CD4-positive, alpha-beta T cell treated with Interleukin-17A for 1 hour (primary cell): Measurements from ENCODE around the gene DNPEP.
"Not testable (repeated sequence)": the region's sequence is repeated elsewhere in the genome, so short reads cannot be mapped to it uniquely, and the experiment has no call there.

Experiments used
- DNase-seq: peaks from one replicate; pipeline ENCODE4 v3.0.0-alpha.2; 2020

The DNPEP gene

DNA sequence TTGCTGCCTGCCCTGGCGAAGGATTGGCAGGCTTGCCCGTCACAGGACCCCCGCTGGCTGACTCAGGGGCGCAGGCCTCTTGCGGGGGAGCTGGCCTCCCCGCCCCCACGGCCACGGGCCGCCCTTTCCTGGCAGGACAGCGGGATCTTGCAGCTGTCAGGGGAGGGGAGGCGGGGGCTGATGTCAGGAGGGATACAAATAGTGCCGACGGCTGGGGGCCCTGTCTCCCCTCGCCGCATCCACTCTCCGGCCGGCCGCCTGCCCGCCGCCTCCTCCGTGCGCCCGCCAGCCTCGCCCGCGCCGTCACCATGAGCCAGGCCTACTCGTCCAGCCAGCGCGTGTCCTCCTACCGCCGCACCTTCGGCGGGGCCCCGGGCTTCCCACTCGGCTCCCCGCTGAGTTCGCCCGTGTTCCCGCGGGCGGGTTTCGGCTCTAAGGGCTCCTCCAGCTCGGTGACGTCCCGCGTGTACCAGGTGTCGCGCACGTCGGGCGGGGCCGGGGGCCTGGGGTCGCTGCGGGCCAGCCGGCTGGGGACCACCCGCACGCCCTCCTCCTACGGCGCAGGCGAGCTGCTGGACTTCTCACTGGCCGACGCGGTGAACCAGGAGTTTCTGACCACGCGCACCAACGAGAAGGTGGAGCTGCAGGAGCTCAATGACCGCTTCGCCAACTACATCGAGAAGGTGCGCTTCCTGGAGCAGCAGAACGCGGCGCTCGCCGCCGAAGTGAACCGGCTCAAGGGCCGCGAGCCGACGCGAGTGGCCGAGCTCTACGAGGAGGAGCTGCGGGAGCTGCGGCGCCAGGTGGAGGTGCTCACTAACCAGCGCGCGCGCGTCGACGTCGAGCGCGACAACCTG, 30.7 kb upstream of the DNPEP start, which contains the start of gene DES:
Gene DES, plus strand, starts transcription at position 223 of the 857 bp plus-strand sequence. Its CDS starts 86 bp downstream, at position 309.
- DNase-seq = no peak

DNA sequence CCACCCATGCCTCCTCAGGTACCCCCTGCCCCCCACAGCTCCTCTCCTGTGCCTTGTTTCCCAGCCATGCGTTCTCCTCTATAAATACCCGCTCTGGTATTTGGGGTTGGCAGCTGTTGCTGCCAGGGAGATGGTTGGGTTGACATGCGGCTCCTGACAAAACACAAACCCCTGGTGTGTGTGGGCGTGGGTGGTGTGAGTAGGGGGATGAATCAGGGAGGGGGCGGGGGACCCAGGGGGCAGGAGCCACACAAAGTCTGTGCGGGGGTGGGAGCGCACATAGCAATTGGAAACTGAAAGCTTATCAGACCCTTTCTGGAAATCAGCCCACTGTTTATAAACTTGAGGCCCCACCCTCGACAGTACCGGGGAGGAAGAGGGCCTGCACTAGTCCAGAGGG, 29.7 kb upstream of the DNPEP start:
- DNase-seq = no peak

DNA sequence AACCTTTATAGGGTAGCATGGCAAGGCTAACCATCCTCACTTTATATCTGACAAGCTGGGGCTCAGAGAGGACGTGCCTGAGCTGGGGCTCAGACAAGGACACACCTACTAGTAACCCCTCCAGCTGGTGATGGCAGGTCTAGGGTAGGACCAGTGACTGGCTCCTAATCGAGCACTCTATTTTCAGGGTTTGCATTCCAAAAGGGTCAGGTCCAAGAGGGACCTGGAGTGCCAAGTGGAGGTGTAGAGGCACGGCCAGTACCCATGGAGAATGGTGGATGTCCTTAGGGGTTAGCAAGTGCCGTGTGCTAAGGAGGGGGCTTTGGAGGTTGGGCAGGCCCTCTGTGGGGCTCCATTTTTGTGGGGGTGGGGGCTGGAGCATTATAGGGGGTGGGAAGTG, 29.2 kb upstream of the DNPEP start:
- DNase-seq = no peak

DNA sequence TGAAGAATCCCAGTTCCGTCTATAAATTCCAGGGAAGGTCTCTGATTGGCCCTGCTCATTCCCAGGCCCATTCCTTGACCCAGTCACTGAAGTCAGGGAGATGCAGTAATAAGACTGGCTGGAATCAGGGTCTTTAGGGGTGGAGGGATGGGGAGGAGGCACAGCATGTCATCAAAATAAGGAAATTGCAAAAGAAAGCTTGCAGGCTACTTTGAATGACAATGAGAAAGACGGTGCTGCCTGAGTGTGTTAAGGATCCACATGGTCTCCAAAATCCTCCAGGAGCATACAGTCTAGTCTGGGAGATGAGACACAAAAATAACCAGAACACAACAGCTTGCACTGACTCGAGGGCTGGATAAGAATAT, 28.5 kb upstream of the DNPEP start:
- DNase-seq = no peak

DNA sequence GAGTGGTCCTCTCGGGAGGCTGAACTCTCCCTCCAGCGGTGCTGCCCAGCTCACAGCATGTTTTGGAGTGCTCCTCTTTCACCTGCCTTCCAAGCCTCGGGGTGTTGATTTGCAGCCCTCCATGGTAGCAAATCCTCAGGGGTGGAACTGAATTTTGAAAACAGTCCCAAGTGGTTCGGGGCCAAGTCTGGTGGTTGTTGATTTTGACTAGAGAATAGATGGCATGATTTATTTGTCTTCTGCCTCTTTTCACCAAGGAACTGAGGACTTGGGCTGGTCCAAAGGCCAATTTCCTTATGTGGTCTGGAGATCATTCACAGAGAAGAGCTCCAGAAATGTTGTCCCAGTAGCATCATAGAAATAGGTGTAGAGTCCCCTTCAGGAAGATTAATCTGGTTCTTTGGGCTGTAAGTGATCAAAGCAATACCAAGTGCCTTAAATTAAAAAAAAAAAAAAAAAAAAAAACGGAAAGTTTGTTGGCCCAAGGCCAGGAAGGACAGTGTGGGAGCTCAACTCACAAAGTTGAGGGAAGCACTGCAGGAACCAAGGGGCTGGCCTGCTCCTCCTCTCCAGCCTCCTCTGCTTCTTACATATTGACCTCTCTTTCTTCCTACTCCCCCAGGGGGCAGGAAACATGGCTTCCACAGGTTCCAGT, 28.0 kb upstream of the DNPEP start:
- no peak for DNase-seq

DNA sequence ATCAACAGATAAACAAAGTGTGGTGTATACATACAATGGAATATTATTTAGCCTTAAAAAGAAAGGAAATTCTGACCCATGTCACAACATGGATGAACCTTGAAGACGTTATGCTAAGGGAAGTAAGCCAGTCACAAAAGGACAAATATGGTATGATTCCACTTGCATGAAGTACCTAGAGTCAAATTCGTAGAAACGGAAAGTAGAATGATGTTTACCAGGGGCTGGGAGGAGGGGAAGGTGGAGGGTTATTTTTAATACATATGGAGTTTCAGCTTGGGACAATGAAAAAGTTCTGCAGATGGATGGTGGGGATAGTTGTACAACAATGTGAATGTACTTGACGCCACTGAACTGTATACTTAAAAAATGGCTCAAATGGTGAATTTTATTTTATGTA, 27.1 kb upstream of the DNPEP start:
- DNase-seq = no peak

DNA sequence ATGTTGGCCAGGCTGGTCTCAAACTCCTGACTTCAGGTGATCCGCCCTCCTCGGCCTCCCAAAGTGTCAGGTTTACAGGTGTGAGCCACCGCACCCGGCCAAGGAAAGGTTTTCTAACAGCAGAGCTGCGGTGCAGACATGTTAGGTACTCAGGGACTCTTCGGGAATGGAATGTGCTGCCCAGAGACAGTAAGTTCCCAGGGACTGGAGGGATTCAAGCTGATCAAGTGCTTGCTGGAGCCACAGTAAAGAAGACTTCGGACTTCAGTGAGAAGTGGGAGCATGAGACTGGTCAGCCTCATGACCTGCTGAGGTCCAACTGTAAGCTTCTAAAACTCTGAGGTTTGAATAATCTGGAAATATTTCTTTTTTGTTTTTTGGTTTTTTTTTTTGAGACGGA, 22.7 kb upstream of the DNPEP start:
- DNase-seq = no peak

DNA sequence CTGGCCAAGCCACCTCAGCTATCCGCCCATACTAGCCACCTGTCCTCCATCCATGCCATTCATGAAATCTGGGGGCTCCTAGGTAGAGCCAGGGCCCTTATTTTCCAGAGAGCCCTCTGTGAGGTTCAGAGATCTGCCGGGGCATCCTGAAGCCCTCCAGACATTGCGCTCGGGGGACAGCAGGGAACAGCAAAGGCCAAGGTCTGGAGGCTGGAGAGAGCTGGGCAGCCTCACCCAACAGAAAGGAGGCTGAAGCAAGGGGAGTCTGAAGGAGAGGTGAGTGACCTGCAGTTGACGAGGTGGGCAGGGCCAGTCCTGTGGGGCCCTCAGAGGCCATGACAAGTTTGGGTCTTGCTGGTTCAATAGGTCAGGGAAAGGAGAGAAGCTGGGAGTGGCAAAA, 21.9 kb upstream of the DNPEP start:
- DNase-seq = no peak

DNA sequence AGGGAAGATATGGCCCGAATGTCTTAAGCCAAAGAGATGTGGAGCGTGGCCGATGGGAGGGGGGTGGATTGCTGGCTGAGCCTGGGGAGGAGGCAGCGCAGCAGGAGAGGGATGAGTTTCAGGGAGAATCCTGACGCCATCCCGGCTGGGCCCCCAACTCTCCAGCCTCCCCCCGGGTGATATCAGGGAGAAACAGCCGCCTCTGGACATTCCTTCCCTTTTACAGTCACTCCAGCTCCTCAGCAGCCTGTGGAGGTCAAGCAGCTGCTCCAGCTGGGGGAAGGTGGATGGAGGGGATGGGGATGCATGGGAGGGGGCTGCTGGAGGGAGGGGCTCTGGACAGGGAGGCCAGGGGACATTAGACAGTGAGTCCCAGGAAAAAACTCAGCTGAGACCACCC, 20.9 kb upstream of the DNPEP start:
- DNase-seq = no peak

DNA sequence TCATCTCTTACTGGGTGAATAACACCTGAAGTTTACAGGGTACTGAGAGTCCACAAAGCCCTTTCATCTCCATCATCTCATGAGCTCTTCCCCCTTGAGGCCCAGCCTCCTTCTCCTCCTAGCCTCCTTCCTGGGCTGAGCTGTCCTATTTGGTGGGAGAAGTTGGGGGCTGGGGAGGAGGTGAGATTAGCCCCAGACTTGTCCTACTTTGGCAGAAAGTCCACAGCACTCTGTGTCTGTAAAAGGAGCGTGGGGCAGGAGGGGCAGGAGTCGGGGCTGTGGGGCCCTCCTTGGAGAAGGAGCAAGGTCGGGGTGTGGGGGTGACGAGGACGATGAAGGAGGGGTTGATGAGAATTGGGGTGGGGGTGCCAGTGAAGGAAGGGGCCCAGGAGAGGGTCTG, 20.5 kb upstream of the DNPEP start:
- no peak for DNase-seq

DNA sequence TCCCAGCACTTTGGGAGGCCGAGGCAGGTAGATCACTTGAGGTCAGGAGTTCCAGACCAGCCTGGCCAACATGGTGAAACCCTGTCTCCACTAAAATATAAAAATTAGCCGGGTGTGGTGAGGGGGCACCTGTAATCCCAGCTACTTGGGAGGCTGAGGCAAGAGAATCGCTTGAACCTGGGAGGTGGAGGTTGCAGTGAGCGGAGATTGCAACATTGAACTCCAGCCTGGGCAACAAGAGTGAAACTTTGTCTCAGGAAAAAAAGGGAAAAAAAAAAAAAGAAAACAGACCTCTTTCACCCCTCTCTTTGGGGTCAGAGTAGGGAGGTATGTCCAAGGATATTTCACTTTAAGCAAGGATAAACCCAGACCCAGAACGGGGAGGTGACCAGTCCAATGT, 19.6 kb upstream of the DNPEP start:
- not testable (repeated sequence) for DNase-seq

DNA sequence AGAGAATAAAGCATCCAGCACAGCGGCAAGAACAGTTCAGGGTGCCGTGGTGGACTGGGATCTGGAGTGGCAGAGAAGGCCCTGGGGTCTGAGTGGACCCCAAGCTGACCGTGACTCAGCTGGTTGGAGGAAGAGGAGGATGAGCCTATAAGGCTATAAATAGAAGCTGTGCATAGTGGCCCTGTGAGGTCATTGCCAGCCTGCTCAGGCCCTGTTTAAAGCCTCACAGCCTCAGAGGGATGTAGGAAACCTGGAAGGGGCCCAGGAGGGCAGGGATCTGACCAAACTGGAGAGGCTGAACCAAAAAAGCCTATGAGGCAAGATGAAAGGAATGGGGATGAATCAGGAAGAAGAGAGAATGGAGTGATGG, 19.1 kb upstream of the DNPEP start:
- DNase-seq = no peak

DNA sequence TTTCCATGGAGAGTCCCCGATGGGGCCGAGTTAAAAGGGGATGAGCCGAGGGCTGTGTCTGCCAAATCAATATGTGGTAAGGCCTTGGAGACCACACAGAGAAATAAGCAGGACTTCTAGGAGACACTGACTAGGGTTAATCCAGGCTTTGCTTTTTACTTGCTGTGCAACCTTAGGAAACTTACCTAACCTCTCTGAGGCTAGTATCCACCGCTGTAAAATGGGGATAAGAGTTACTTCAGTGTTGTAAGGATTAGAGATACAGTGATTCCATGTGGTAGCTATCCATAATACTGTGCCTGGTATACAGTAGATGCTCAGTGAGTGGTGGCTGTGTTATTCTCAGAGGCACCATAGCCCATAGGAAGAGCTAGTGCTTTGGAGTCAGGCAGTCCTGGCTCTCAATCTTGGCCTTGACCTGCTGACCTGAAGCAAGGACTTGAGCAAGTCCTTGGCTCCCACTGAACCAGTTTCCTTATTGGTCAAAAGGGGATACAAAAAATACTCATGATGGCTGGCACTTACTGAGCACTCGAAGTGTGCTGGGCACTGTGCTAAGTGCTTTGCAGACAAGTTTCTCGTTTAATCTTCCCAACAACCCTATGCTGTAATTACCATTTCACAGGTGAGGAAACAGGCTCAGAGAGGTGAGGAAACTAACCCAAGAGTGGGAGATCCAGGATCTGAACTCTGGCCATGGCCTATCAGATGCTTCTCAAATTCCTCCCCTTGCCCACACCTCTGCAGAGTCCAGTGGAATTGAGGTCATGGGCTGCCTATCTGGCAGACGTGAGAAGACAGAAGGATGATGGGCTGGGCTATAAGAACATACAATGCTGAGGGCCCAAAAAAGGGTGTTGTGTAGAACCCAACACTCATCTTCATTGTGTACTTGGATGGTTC, 18.5 kb upstream of the DNPEP start:
- DNase-seq = no peak

DNA sequence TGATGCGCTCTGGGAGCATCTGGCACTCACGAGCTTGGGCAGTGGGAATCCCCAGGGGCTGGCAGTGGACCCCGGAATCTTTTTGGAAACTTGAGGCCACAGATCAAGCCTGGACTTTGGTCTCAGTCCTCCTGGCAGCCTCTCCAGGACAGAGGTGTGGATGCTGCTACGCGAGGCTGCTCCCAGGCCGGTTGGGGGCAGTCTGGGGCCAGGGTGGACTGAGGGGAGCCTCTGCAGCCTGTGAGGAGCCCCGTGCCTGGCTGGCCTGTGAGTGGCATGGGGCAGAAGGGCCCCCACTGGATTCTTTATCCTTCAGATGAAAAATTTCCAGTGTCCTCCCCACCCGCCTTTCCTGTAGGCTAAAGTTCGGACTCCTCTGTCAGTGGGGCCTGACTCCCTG, 17.7 kb upstream of the DNPEP start:
- DNase-seq = no peak

DNA sequence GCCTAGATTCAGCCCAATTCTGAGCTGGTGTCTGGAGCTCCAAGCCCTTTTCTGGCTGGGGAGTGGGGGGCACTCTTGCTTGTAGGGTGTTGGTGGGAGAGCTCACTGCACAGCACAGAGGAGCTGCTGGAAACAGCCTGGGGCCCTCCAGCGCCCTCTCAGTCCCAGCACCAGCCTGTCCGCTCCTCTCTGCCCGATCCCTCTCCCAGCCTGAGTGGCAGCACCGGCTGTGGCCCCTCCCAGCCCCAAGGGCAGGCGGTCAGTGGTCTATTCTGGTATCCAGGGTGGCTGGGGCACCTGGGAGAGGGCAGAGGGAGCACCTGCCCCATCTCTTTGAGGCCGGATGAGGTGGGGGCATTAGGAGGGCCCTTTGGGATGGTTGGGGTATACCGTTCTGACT, 17.2 kb upstream of the DNPEP start:
- no peak for DNase-seq

DNA sequence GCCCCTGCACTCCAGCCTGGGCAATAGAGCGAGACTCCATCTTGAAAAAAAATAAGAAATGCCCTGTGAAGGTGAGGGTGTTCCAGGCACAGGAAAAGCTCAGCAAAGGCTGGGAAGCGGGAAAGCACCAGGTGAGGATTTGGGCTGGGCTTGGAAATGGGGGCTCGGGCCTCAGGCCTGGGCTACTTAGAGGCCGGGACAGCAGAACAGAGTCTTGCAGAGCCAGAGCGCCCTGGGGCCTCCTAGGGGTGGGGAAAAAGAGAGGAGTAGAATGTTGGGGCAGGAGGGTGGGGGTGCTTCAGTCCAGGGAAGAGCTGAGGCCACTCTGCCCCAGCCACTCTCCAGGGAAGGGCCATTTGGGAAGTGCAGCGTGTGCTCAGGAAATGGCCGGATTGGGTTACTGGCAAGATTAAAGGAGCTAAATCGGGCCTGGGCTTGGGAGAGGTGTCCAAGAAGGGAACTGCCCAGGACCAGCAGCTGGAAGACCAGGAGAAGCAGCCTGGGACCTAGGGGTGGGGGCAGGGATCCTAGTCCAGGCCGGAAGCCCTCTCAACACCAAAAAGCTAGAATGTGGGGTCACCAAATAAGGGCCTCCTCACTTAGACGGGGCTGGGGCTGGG, 16.7 kb upstream of the DNPEP start:
- no peak for DNase-seq

DNA sequence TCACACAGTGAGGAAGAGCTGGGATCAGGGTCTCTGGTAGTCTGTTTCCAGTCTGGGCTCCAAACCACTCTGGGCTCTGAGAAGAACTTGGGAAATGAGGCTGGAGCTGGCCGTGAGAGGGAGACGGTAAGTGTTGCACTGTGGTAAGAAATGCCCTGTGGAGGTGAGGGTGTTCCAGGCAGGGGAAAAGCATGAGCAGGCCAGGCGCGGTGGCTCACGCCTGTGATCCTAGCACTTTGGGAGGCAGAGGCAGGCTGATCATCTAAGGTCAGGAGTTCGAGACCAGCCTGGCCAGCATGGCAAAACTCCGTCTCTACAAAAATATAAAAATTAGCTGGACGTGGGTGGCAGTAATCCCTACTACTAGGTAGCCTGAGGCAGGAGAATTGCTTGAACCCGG, 16.1 kb upstream of the DNPEP start:
- no peak for DNase-seq

DNA sequence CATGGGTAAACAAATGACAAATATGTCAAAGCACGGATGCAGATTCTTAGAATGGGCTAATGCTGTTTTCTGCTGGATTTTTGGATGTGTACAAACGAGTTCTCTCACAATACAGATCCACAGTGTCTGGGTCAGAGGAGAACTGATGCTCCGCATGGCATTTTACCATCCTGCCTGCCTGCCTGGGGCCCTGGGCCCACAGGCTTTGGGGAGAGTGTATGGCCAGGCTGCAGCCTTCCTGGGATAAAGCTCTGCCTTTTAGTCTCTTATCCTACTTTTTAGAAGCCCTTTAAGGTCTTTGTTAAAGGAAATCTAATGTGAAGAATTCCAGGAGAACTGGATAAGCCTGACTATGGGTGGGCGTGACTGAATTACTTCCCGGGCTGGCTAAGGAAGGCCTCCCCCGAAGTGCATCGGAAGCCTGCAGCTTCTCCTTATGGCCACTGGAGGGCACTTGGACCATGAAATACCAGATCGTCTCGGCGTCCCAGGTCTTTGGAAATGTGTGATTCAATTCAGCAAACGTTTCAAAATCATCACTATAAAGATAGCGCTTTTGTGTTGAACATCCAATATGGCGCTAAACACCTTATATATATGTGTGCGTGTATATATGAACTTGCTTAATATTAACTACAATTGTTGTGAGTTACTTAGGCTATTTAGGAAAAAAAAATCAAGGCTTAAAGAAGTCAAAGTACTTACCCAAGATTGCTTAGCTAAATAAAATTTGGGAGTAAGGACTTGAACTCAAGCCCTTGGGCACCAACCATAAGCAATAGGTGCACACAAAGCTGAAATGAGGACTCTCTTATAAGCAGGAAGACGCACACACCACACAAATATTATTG, 15.2 kb upstream of the DNPEP start:
- DNase-seq = peak; percentile 67

DNA sequence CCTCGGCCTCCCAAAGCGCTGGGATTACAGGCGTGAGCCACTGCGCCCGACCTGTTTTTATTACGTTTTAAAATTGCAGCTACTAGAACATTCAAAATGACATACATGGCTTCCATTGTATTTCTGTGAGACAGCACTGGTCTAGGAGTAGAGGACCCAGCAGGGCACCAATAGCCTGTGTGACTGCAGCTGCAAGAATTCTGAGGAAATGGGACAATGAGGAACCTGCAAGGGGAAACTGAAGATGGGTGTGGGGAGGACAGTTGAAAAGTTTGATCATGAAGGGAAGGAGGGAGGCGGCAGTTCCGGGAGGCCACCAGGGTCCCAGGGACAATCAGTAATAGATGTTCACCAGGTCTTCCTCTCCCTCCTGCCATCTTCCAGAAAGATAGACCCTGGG, 13.9 kb upstream of the DNPEP start:
- DNase-seq = no peak

DNA sequence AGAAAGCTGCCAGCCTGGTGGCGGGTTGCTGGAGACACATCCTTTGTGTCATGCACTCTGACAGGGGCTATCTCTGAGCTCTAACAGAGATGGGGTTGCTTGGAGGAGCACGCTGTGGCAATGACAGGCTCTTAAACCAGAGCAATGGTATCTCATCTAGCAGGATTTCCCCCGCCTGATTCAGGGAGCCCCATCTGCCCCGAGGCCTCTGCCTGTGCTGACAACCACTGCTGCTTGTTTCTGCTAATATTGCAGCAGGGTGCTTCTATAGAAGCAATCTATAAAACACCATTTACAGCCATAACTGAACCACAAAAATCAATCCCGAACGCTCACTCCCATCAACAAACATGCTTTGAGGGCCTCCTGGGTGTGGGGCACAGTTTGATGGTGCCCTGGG, 12.8 kb upstream of the DNPEP start:
- DNase-seq = no peak

DNA sequence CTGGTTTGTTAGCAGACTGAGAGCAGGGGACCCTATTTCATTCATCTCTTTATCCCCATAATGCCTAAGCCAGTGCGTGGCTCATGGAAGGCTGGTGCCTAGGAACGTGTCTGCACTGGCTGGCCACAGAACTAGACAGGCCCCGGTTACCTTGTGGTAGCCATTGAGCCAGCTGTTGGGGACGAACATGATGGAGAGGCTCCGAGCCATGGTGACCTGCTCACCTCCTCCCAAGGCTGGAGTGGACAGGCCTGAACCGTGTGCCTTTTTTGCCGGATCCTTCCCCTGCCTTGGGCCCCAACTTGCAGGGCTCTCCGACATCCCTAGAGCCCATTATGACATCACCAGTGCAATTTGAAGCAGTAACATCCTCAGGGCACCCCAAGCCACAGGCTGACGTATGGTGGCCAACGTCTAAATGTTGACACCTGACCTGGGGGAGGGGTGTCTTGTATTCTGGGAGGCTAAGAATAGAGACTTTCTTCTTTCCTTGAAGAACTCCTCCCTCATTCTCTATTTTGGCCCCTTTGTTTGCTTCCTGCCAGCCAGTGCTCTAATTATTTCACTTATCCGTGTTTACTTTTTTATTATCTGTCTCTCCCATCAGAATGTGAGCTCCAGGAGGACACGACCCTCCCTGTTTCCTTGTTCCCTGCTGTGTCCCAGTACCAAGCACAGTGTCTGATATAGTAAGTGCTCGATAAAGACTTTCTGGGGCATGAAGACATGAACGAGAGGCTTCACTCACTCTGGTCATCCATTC, 12.2 kb upstream of the DNPEP start:
- DNase-seq = no peak
